HG03565 (cell line): Measurements from ENCODE around the gene OXSR1.
"Not testable (repeated sequence)": the region's sequence is repeated elsewhere in the genome, so short reads cannot be mapped to it uniquely, and the experiment has no call there.

ENCODE experiments used
- ATAC-seq: cut with Tn5 transposase; IDR thresholded peaks from one replicate; pipeline ENCODE4 v1.9.1; 2021; ENCODE audit warnings: mild to moderate bottlenecking, moderate library complexity; ENCODE audit not compliant: unreplicated experiment

Gene OXSR1

GRCh38 chr3:38141173-38141951 lies 24.0 kb upstream of the OXSR1 start:
- no peak for ATAC-seq

GRCh38 chr3:38141952-38142273 lies 23.4 kb upstream of the OXSR1 start:
- no peak for ATAC-seq

- ATAC-seq = no peak
Observed at GRCh38 chr3:38142959-38143358, 22.4 kb upstream of the OXSR1 start.

- no peak for ATAC-seq
Observed at GRCh38 chr3:38143511-38143910, 21.8 kb upstream of the OXSR1 start.

- ATAC-seq = no peak
Observed at GRCh38 chr3:38146504-38146903, 18.8 kb upstream of the OXSR1 start.

GRCh38 chr3:38147421-38147820 lies 17.9 kb upstream of the OXSR1 start:
- no peak for ATAC-seq

GRCh38 chr3:38148311-38148882 lies 16.9 kb upstream of the OXSR1 start:
- ATAC-seq = no peak

GRCh38 chr3:38149708-38150107 lies 15.6 kb upstream of the OXSR1 start:
- ATAC-seq = no peak

GRCh38 chr3:38150780-38151528 lies 14.4 kb upstream of the OXSR1 start:
- no peak for ATAC-seq

- ATAC-seq = no peak
Observed at GRCh38 chr3:38151667-38152265, 13.6 kb upstream of the OXSR1 start.

GRCh38 chr3:38152609-38153008 lies 12.7 kb upstream of the OXSR1 start:
- no peak for ATAC-seq

GRCh38 chr3:38153221-38153620 lies 12.1 kb upstream of the OXSR1 start:
- ATAC-seq = no peak

GRCh38 chr3:38154033-38154494 lies 11.3 kb upstream of the OXSR1 start:
- no peak for ATAC-seq

- no peak for ATAC-seq
Observed at GRCh38 chr3:38154625-38155255, 10.6 kb upstream of the OXSR1 start.

- no peak for ATAC-seq
Observed at GRCh38 chr3:38155825-38156224, 9.5 kb upstream of the OXSR1 start.

GRCh38 chr3:38157117-38157516 lies 8.2 kb upstream of the OXSR1 start:
- no peak for ATAC-seq

GRCh38 chr3:38157595-38157994 lies 7.7 kb upstream of the OXSR1 start:
- ATAC-seq = no peak

- ATAC-seq = no peak
Observed at GRCh38 chr3:38158472-38158871, 6.9 kb upstream of the OXSR1 start.

- ATAC-seq = not testable (repeated sequence)
Observed at GRCh38 chr3:38160704-38161103, 4.6 kb upstream of the OXSR1 start.

GRCh38 chr3:38163117-38163840 lies 2.1 kb upstream of the OXSR1 start:
- no peak for ATAC-seq
